ENCODE data around the gene GDF2.
A peak's percentile ranks its signal among the peaks of the same experiment; 100 is the strongest.

The GDF2 gene

DNA sequence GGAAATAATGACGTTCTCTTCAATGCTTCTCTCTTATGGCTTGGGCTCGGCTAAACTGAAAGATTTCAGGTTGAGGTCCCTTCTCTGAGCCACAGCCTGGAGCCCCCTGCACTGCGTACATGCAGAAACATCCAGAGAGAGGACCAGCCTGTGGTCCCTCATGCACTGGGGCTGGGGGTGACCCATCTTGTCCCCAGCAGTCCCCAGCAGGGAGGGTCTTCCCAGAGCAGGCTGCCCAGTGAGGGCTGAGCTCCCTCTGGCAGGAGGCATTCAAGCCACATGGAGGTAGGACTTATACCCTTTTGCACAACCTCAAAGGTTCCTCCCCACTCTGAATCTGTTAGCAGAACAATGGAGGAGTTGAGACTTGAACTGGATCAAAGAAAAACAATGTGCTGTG is 14.9 kb upstream of the GDF2 start:
- DNase-seq (ENCODE audit: low read depth, low spot score): no peak
- no peak overlapping the region for H3K4me3 ChIP-seq (ENCODE audit: low read depth, low read length)
- TF ChIP-seq, protein P1, sequence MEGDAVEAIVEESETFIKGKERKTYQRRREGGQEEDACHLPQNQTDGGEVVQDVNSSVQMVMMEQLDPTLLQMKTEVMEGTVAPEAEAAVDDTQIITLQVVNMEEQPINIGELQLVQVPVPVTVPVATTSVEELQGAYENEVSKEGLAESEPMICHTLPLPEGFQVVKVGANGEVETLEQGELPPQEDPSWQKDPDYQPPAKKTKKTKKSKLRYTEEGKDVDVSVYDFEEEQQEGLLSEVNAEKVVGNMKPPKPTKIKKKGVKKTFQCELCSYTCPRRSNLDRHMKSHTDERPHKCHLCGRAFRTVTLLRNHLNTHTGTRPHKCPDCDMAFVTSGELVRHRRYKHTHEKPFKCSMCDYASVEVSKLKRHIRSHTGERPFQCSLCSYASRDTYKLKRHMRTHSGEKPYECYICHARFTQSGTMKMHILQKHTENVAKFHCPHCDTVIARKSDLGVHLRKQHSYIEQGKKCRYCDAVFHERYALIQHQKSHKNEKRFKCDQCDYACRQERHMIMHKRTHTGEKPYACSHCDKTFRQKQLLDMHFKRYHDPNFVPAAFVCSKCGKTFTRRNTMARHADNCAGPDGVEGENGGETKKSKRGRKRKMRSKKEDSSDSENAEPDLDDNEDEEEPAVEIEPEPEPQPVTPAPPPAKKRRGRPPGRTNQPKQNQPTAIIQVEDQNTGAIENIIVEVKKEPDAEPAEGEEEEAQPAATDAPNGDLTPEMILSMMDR (IDR thresholded peaks at IDR 0.05; ENCODE audit: insufficient read depth, low read length, missing control alignments): no peak
- ChIA-PET POLR2A (no interaction called here), CTCF (interaction anchor here (1.5 to 4.7 kb wide), 3 partner anchors 259 to 313 kb away, joined by 7 to 26 read pairs (median 18); no protein-coding TSS in a partner anchor)

DNA sequence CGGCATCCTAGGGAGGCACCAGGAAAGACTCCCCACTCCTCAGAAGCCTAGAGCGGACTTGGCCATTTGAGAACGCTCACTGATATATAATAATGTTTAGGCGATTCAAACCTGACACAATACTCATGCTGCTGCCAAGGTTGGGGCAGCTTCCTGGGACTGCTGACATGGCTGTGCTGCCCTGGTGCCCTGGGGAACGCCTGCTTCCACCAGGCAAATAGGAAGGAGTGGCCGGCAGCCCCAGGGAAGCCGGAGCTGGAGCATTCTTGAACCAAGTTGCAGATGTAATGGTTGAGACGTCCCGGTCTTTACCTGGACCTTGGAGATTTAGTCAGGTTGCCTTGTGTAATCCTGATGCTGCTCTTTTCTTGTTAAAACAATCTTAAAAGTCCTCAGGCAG is 13.5 kb upstream of the GDF2 start:
- no peak overlapping the region for H3K4me3 ChIP-seq (ENCODE audit: low read depth, low read length)
- ChIA-PET POLR2A (no interaction called here), CTCF (interaction anchor here (4.7 to 9.0 kb wide), 2 partner anchors 261 to 283 kb away, joined by 26 to 291 read pairs; no protein-coding TSS in a partner anchor)
- TF ChIP-seq, protein P1 (IDR thresholded peaks at IDR 0.05; ENCODE audit: insufficient read depth, low read length, missing control alignments): no peak
- no peak for DNase-seq (ENCODE audit: low read depth, low spot score)

DNA sequence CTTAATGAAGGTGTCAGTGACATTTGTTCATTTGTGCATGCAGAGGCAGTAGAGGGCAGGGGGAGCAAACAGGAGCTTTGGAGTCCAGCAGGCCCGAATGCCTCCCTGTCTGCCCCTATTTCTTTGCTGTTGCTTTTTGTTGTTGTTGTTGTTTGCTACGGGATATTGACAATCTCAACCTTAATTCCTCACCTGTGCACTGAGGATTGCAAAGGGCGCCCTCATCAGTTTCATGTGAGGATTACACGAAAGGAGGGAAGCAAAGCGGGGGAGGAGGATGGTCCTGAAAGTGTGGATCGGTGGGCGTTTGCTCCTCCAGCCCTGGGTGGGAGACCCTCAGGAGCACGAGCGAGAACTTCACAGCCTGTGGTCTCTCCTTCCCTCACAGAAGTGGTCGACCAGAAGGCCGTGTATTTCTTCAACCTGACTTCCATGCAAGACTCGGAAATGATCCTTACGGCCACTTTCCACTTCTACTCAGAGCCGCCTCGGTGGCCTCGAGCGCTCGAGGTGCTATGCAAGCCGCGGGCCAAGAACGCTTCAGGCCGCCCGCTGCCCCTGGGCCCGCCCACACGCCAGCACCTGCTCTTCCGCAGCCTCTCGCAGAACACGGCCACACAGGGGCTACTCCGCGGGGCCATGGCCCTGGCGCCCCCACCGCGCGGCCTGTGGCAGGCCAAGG is 12.7 kb upstream of the GDF2 start:
- TF ChIP-seq, protein P1 (IDR thresholded peaks at IDR 0.05; ENCODE audit: insufficient read depth, low read length, missing control alignments): peak; percentile 8
- no peak overlapping the region for H3K4me3 ChIP-seq (ENCODE audit: low read depth, low read length)
- CTCF ChIA-PET: interaction anchor here (4.7 to 9.0 kb wide), 4 partner anchors 261 to 315 kb away, joined by 26 to 291 read pairs (median 90); no protein-coding TSS in a partner anchor
- DNase-seq (ENCODE audit: low read depth, low spot score): no peak
- POLR2A ChIA-PET: no interaction called here

DNA sequence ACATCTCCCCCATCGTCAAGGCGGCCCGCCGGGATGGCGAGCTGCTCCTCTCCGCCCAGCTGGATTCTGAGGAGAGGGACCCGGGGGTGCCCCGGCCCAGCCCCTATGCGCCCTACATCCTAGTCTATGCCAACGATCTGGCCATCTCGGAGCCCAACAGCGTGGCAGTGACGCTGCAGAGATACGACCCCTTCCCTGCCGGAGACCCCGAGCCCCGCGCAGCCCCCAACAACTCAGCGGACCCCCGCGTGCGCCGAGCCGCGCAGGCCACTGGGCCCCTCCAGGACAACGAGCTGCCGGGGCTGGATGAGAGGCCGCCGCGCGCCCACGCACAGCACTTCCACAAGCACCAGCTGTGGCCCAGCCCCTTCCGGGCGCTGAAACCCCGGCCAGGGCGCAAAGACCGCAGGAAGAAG is 12.2 kb upstream of the GDF2 start:
- DNase-seq (ENCODE audit: low read depth, low spot score): no peak
- ChIA-PET POLR2A (no interaction called here), CTCF (interaction anchor here (3.4 to 9.0 kb wide), 4 partner anchors 262 to 316 kb away, joined by 18 to 291 read pairs (median 90); no protein-coding TSS in a partner anchor)
- H3K4me3 ChIP-seq (ENCODE audit: low read depth, low read length): no peak overlapping the region
- TF ChIP-seq, protein P1 (IDR thresholded peaks at IDR 0.05; ENCODE audit: insufficient read depth, low read length, missing control alignments): no peak

DNA sequence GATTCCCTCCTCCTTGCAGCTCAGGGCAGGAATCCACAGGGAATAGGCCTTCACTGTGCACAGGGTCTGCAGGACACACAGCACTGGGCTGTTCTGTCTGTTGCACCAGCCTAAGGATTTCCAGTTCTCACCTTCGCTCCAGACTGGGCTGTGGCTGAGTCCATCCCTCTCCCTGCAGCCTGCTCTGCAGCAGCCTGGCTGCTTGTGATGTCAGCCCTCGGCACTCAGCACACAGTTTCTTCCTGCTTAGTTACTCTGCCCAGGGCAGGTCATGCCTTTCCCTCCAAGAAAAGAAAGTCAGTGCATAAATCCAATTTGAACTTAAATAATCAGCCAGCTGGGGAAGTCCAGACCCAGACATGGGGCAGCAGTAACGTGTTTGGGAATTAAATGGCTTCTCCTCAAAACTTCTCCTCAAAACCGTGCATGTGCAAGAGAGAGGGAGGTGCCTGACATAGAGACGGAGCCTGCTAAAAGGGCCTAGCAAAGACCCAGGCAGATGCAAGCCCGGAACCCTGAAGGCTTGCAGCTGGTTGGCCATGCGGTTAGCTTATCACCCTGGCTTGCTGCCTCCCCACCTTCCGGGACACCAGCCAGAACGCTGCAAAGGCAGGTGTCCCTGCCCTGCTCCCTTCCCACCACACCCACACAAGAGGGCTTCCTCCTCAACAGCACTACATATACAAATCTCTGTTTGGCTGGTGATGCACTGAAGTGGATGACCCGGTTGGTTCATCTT is 10.9 kb upstream of the GDF2 start:
- POLR2A ChIA-PET: no interaction called here
- CTCF ChIA-PET: interaction anchor here (0.6 to 9.0 kb wide), 22 partner anchors 9 to 317 kb away, joined by 3 to 291 read pairs (median 6); partner anchors contain the start of genes GDF2 and RBP3
- TF ChIP-seq, protein P1 (IDR thresholded peaks at IDR 0.05; ENCODE audit: insufficient read depth, low read length, missing control alignments): no peak
- H3K4me3 ChIP-seq (ENCODE audit: low read depth, low read length): no peak overlapping the region
- DNase-seq (ENCODE audit: low read depth, low spot score): no peak

Measured in AG04449 (cell line).